Retinal pigment epithelial cell (primary cell): ENCODE results near the gene RNU2-63P.
A peak's percentile ranks its signal among the peaks of the same experiment; 100 is the strongest.

Experiments used
- DNase-seq: peaks from one replicate; pipeline ENCODE4 v3.0.0-alpha.2; 2010; ENCODE audit warnings: low read depth
- H3K4me3 ChIP-seq: 2 replicates; pipeline ENCODE4 v1.5.1; 2011; ENCODE audit warnings: mild to moderate bottlenecking, low read length, control low read depth, moderate library complexity
- TF ChIP-seq, protein P1 (sequence below): conservative IDR thresholded peaks from 2 replicates; pipeline ENCODE4 v1.5.1; 2011; ENCODE audit warnings: low read depth, low read length, control low read depth, inconsistent platforms

RNU2-63P gene

GRCh38 chr2:88016086-88016959, at the start of gene RNU2-63P:
Gene RNU2-63P (minus strand): TSS chr2:88016547.
- peak; percentile 83 for DNase-seq
- peak within 1 kb of the TSS; percentile 92 for H3K4me3 ChIP-seq
- TF ChIP-seq, protein P1, sequence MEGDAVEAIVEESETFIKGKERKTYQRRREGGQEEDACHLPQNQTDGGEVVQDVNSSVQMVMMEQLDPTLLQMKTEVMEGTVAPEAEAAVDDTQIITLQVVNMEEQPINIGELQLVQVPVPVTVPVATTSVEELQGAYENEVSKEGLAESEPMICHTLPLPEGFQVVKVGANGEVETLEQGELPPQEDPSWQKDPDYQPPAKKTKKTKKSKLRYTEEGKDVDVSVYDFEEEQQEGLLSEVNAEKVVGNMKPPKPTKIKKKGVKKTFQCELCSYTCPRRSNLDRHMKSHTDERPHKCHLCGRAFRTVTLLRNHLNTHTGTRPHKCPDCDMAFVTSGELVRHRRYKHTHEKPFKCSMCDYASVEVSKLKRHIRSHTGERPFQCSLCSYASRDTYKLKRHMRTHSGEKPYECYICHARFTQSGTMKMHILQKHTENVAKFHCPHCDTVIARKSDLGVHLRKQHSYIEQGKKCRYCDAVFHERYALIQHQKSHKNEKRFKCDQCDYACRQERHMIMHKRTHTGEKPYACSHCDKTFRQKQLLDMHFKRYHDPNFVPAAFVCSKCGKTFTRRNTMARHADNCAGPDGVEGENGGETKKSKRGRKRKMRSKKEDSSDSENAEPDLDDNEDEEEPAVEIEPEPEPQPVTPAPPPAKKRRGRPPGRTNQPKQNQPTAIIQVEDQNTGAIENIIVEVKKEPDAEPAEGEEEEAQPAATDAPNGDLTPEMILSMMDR = no peak

- no peak overlapping the region for H3K4me3 ChIP-seq
- no peak for DNase-seq
- TF ChIP-seq, protein P1 = no peak
These were observed 44.9 kb upstream of the RNU2-63P start for GRCh38 chr2:88061295-88061694.

- TF ChIP-seq, protein P1 = no peak
- no peak for DNase-seq
- no peak overlapping the region for H3K4me3 ChIP-seq
These were observed 44.5 kb upstream of the RNU2-63P start for GRCh38 chr2:88060907-88061275.

GRCh38 chr2:88059979-88060906, 43.9 kb upstream of the RNU2-63P start:
- no peak for DNase-seq
- no peak overlapping the region for H3K4me3 ChIP-seq
- TF ChIP-seq, protein P1 = peak; percentile 84

- TF ChIP-seq, protein P1 = no peak
- no peak overlapping the region for H3K4me3 ChIP-seq
- no peak for DNase-seq
These were observed 41.8 kb upstream of the RNU2-63P start for GRCh38 chr2:88058191-88058590.

DNA sequence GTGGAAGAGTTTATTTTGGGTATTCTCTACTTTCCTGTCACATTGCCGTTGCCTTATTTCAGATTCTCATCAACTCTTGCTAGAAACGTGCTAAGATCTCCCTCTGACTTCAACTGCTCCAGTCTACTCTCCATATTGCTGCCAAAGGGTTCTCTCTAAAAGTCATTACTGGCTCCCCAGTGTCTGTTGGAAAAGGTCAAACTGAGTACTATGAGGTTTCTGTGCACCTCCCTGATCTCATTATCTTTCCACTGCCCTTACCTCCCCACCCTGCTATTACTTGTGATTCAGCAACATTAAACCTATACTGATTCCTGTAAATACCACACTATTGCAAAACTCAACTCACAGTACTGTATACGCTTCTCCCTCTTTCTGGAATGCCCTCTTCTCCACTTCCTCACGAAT, 41.1 kb upstream of the RNU2-63P start:
- TF ChIP-seq, protein P1 = no peak
- no peak for DNase-seq
- no peak overlapping the region for H3K4me3 ChIP-seq
